Endothelial cell of umbilical vein (primary cell): ENCODE data around the gene TRAPPC2L. TPM values are rescaled to one million over a fixed set of nuclear protein-coding genes. Genes with fewer than 3 reads are reported as not detected.

Experiments
- BruUV-seq: library from RNA; stranded (reverse); fragments of 400-500 nt; replicated peaks from 2 replicates; lab custom pipeline; 2021; lab: Mats Ljungman, UMichigan
- CTCF ChIA-PET: fragments of 300-600, 350-600 bp; sonication (Branson Sonifier 250); formaldehyde crosslinking; loops from one replicate; lab custom pipeline; 2021; ENCODE audit warnings: antibody characterized with exemption, inconsistent platforms; lab: Charles Lee
- POLR2A ChIA-PET: fragments of 300-600, 350-600 bp; sonication (Branson Sonifier 250); formaldehyde crosslinking; loops from one replicate; lab custom pipeline; 2021; ENCODE audit warnings: antibody characterized with exemption, inconsistent platforms; lab: Charles Lee
- DNase-seq: peaks from one replicate; pipeline ENCODE4 v3.0.0-alpha.2; 2011; ENCODE audit warnings: low read depth, low spot score
- FAIRE-seq: peaks from 2 replicates; lab custom pipeline; 2011; peaks lifted over from hg19 to GRCh38; lab: Jason Lieb, UNC
- H2AFZ ChIP-seq: 2 replicates; pipeline ENCODE4 v1.6.0; 2012; ENCODE audit warnings: low read depth, low read length, control low read depth, inconsistent platforms
- H3K27ac ChIP-seq: 2 replicates; pipeline ENCODE4 v1.5.1; 2011; ENCODE audit warnings: low read depth, mild to moderate bottlenecking, control low read depth, low read length, moderate library complexity; ENCODE audit not compliant: insufficient read depth
- H3K27me3 ChIP-seq, 2 experiments: 2 replicates each; pipeline versions ENCODE4 v1.6.0 to v1.6.1; 2011; ENCODE audit warnings: low read length in 2 of 2, mixed read lengths in 1 of 2; ENCODE audit not compliant: control insufficient read depth in 2 of 2, insufficient read depth in 2 of 2
- H3K36me3 ChIP-seq, 2 experiments: 2 replicates in 1 of 2; 3 replicates in 1 of 2; pipeline ENCODE4 v1.5.1; 2011; ENCODE audit warnings: low read length in 2 of 2, mild to moderate bottlenecking in 1 of 2, moderate library complexity in 1 of 2; ENCODE audit not compliant: control insufficient read depth in 2 of 2, insufficient read depth in 2 of 2; ENCODE audit errors: extremely low read depth in 1 of 2
- H3K4me1 ChIP-seq: 3 replicates; pipeline ENCODE4 v1.5.1; 2011; ENCODE audit warnings: mild to moderate bottlenecking, low read length; ENCODE audit not compliant: control insufficient read depth, insufficient read depth; ENCODE audit errors: extremely low read depth
- H3K4me2 ChIP-seq: 2 replicates; pipeline ENCODE4 v1.6.1; 2011; ENCODE audit warnings: low read length, control low read depth, mixed read lengths; ENCODE audit not compliant: insufficient read depth
- H3K4me3 ChIP-seq, 3 experiments: fragments of 200-600 bp in 1 of 3; sonication (generic), shearing (Covaris generic) in 1 of 3; replicated peaks in 1 of 3; 2 replicates each; pipeline ENCODE4 v1.5.1; 2011 to 2016; ENCODE audit warnings: control low read depth in 3 of 3, low read length in 3 of 3, mild to moderate bottlenecking in 2 of 3, inconsistent platforms in 1 of 3, low read depth in 1 of 3, moderate library complexity in 1 of 3; ENCODE audit not compliant: insufficient read depth in 1 of 3
- H3K79me2 ChIP-seq: 2 replicates; pipeline ENCODE4 v1.6.0; 2012; ENCODE audit warnings: low read length, inconsistent platforms; ENCODE audit not compliant: control insufficient read depth, insufficient read depth
- H3K9ac ChIP-seq: replicated peaks from 2 replicates; pipeline ENCODE3; 2011; ENCODE audit warnings: low read length, control low read depth; ENCODE audit not compliant: insufficient read depth; ENCODE audit errors: extremely low read depth
- H3K9me1 ChIP-seq: replicated peaks from 3 replicates; pipeline ENCODE4 v1.6.0; 2011; ENCODE audit warnings: mild to moderate bottlenecking, low read length; ENCODE audit not compliant: control insufficient read depth, insufficient read depth; ENCODE audit errors: extremely low read depth
- H3K9me3 ChIP-seq: replicated peaks from 2 replicates; pipeline ENCODE4 v1.5.1; 2012; ENCODE audit warnings: low read length, inconsistent platforms; ENCODE audit not compliant: control insufficient read depth, insufficient read depth
- H4K20me1 ChIP-seq: replicated peaks from 2 replicates; pipeline ENCODE3; 2011; ENCODE audit warnings: mild to moderate bottlenecking, low read length; ENCODE audit not compliant: control insufficient read depth, insufficient read depth; ENCODE audit errors: extremely low read depth
- CTCF ChIP-seq, 2 donors: IDR thresholded peaks; 1 replicate in 1 of 2; 2 replicates in 1 of 2; pipeline ENCODE4 v1.5.1; 2011; ENCODE audit warnings: low read length in 2 of 2, mild to moderate bottlenecking in 2 of 2, moderate library complexity in 2 of 2, control low read depth in 1 of 2, inconsistent platforms in 1 of 2, low read depth in 1 of 2; ENCODE audit not compliant: insufficient read depth in 1 of 2; ENCODE audit errors: extremely low read depth in 1 of 2
- EZH2 ChIP-seq: IDR thresholded peaks from 2 replicates; pipeline ENCODE4 v1.6.1; 2012; ENCODE audit warnings: borderline replicate concordance, low read depth, mild to moderate bottlenecking, moderate library complexity, low read length, inconsistent platforms; ENCODE audit not compliant: severe bottlenecking
- FOS ChIP-seq: IDR thresholded peaks from 2 replicates; pipeline ENCODE4 v1.6.1; 2011; ENCODE audit warnings: mild to moderate bottlenecking, low read length, moderate library complexity, borderline replicate concordance; ENCODE audit not compliant: insufficient read depth
- GATA2 ChIP-seq: IDR thresholded peaks from 2 replicates; pipeline ENCODE4 v1.7.0; 2011; ENCODE audit warnings: low read depth, mild to moderate bottlenecking, moderate library complexity, mixed read lengths, low read length; ENCODE audit not compliant: insufficient read length, insufficient read depth
- JUN ChIP-seq: IDR thresholded peaks from 2 replicates; pipeline ENCODE4 v1.6.1; 2011; ENCODE audit warnings: borderline replicate concordance, low read depth; ENCODE audit not compliant: insufficient read length, insufficient read depth
- MAX ChIP-seq: IDR thresholded peaks from 2 replicates; pipeline ENCODE4 v1.6.1; 2011; ENCODE audit not compliant: insufficient read depth, insufficient read length
- MYC ChIP-seq: IDR thresholded peaks from one replicate; pipeline ENCODE4 v1.6.1; 2011; ENCODE audit warnings: mild to moderate bottlenecking, low read depth, low read length
- POLR2A ChIP-seq: IDR thresholded peaks from 2 replicates; pipeline ENCODE4 v1.6.1; 2012; ENCODE audit warnings: low read depth, mild to moderate bottlenecking, control low read depth, low read length
- POLR2AphosphoS5 ChIP-seq: IDR thresholded peaks from 2 replicates; pipeline ENCODE4 v1.6.1; 2012; ENCODE audit warnings: low read depth, mild to moderate bottlenecking, control low read depth, low read length, moderate library complexity; ENCODE audit not compliant: insufficient read depth
- dilution Hi-C: fragments of 300-500 bp; cut with MboI; formaldehyde crosslinking; loops from one replicate; pipeline ENCODE4 v1.15.0; 2019; ENCODE audit warnings: low sequenced_read_pairs; ENCODE audit not compliant: extremely low pct_ligation_motif_present
- intact Hi-C: fragments of 100-400 bp; cut with micrococcal nuclease; formaldehyde crosslinking; loops from one replicate; pipeline ENCODE4 v1.10.0; 2022
- polyA plus RNA-seq, 4 experiments: library from polyadenylated mRNA; depleted of rRNA in 3 of 4; stranded (reverse) in 3 of 4; unstranded in 1 of 4; fragments of >200 nt; gene quantifications; 2 replicates each; pipeline versions ENCODE4 v1.2.1 to v1.2.3, GENCODE V29; 2011 to 2012; ENCODE audit warnings: missing spikeins in 1 of 4
- total RNA-seq: library from RNA; stranded (reverse); gene quantifications from 2 replicates; pipeline ENCODE4 v1.2.3, GENCODE V29; 2021

Gene TRAPPC2L
- total and polyA plus RNA-seq, 2 donors (not counting 3 experiments of a cell fraction or from before 2014, with no cell fraction given) = 61.9 to 131 TPM

- no peaks in the 10 kb centered on the region for H4K20me1 ChIP-seq
- no peaks in the 10 kb centered on the region for H3K9me1 ChIP-seq
- DNase-seq = no peak
- no peaks in the 10 kb centered on the region for H3K9me3 ChIP-seq
- H3K4me1 ChIP-seq = no peaks in the 10 kb centered on the region
- no peak overlapping the region for H3K4me2 ChIP-seq
- CTCF ChIA-PET = no interaction called here
- intact Hi-C loops (no loop called here), dilution Hi-C loops (no loop called here)
- no peak overlapping the region for H3K27ac ChIP-seq
- H3K27me3 ChIP-seq = no peaks in the 10 kb centered on the region
- no peak overlapping the region for H2AFZ ChIP-seq
- no peak overlapping the region for H3K9ac ChIP-seq
- H3K36me3 ChIP-seq = no peaks in the 10 kb centered on the region
- no peak overlapping the region for H3K4me3 ChIP-seq
- TF ChIP-seq GATA2 (no peak), JUN (no peak), MYC (no peak), FOS (no peak), POLR2A (no peak), CTCF (IDR thresholded peaks at IDR 0.05; ENCODE audit: extremely low read depth in 1 of 2, insufficient read depth in 1 of 2, low read depth in 1 of 2, low read length in 2 of 2) (no peak), MAX (no peak), POLR2AphosphoS5 (no peak), EZH2 (no peak)
- POLR2A ChIA-PET = no interaction called here
- BruUV-seq = no TSS peak
- no peaks in the 10 kb centered on the region for H3K79me2 ChIP-seq
- no peak for FAIRE-seq
These were observed 29.5 kb downstream of the TRAPPC2L start for GRCh38 chr16:88886420-88886844.
